GM12878 (cell line): Measurements from ENCODE around the gene ACTMAP. TPM values are rescaled to one million over a fixed set of nuclear protein-coding genes. Genes with fewer than 3 reads are reported as not detected.

Source experiments
- ATAC-seq: fragments of 200-7000 bp; cut with Tn5 transposase; 3 replicates; pipeline ENCODE4 v1.9.1; 2020; ENCODE audit warnings: mild to moderate bottlenecking, moderate library complexity
- BruUV-seq: library from RNA; stranded (reverse); fragments of 400-500 nt; replicated peaks from 2 replicates; lab custom pipeline; 2021; lab: Mats Ljungman, UMichigan
- CTCF ChIA-PET: fragments of 300-600 bp; sonication (Branson Sonifier 250); formaldehyde crosslinking; extraction: SDS; loops from one replicate; lab custom pipeline; 2021; ENCODE audit warnings: inconsistent platforms; lab: Yijun Ruan, JAX
- POLR2A ChIA-PET: fragments of 350-600 bp; formaldehyde crosslinking; extraction: SDS; loops from one replicate; lab custom pipeline; 2021; ENCODE audit warnings: inconsistent platforms; lab: Charles Lee
- RAD21 ChIA-PET: fragments of 300-600 bp; sonication (Branson Sonifier 250); formaldehyde crosslinking; loops from one replicate; lab custom pipeline; 2023; ENCODE audit warnings: antibody characterized with exemption; ENCODE audit not compliant: unreplicated experiment; lab: Charles Lee
- SMC1A ChIA-PET: fragments of 300-600 bp; sonication (Branson Sonifier 250); formaldehyde crosslinking; loops from one replicate; lab custom pipeline; 2023; ENCODE audit not compliant: unreplicated experiment, uncharacterized antibody; lab: Charles Lee
- DNase-seq: peaks from one replicate; pipeline ENCODE4 v3.0.0-alpha.2; 2011; ENCODE audit warnings: low read depth, low spot score
- FAIRE-seq: peaks from 3 replicates; lab custom pipeline; 2011; peaks lifted over from hg19 to GRCh38; lab: Jason Lieb, UNC
- H2AFZ ChIP-seq: 2 replicates; pipeline ENCODE4 v1.6.0; 2011; ENCODE audit warnings: low read depth, low read length, control low read depth; ENCODE audit not compliant: control insufficient read depth
- H3K27ac ChIP-seq: 2 replicates; pipeline ENCODE4 v1.5.1; 2011; ENCODE audit warnings: control low read depth; ENCODE audit not compliant: control insufficient read depth, insufficient read depth
- H3K27me3 ChIP-seq, 2 experiments: replicated peaks in 1 of 2; 2 replicates each; pipeline versions ENCODE4 v1.6.0 to v1.6.1; 2011; ENCODE audit warnings: low read length in 1 of 2; ENCODE audit not compliant: control insufficient read depth in 2 of 2, insufficient read depth in 2 of 2
- H3K36me3 ChIP-seq, 2 experiments: 2 replicates each; pipeline ENCODE4 v1.5.1; 2011; ENCODE audit warnings: low read length in 1 of 2; ENCODE audit not compliant: control insufficient read depth in 2 of 2, insufficient read depth in 2 of 2
- H3K4me1 ChIP-seq: 2 replicates; pipeline ENCODE4 v1.6.1; 2011; ENCODE audit warnings: mild to moderate bottlenecking, low read length, moderate library complexity, mixed read lengths; ENCODE audit not compliant: control insufficient read depth, insufficient read depth
- H3K4me2 ChIP-seq: 2 replicates; pipeline ENCODE4 v1.6.0; 2011; ENCODE audit warnings: control low read depth; ENCODE audit not compliant: control insufficient read depth, insufficient read depth
- H3K4me3 ChIP-seq: fragments of 200-600 bp; sonication (generic); 2 replicates; pipeline ENCODE4 v1.5.1; 2016
- H3K79me2 ChIP-seq: 2 replicates; pipeline ENCODE4 v1.6.0; 2011; ENCODE audit warnings: low read length; ENCODE audit not compliant: control insufficient read depth, insufficient read depth
- H3K9ac ChIP-seq: 2 replicates; pipeline ENCODE4 v1.8.0; 2011; ENCODE audit warnings: low read length, control low read depth, mixed read lengths; ENCODE audit not compliant: control insufficient read depth, insufficient read depth
- H3K9me3 ChIP-seq: replicated peaks from 3 replicates; pipeline ENCODE4 v1.5.1; 2011; ENCODE audit warnings: mild to moderate bottlenecking, low read length; ENCODE audit not compliant: control insufficient read depth, insufficient read depth
- H4K20me1 ChIP-seq: 2 replicates; pipeline ENCODE4 v1.6.0; 2011; ENCODE audit not compliant: control insufficient read depth, insufficient read depth
- BMI1 ChIP-seq: fragments of 450-650 bp; IDR thresholded peaks from 2 replicates; pipeline ENCODE4 v1.6.1; 2016; ENCODE audit warnings: mild to moderate bottlenecking, moderate library complexity, borderline replicate concordance
- FOS ChIP-seq: IDR thresholded peaks from 3 replicates; pipeline ENCODE4 v1.6.1; 2011; ENCODE audit warnings: borderline replicate concordance; ENCODE audit not compliant: insufficient read length; ENCODE audit errors: extremely low read depth
- MEF2A ChIP-seq: IDR thresholded peaks from 2 replicates; pipeline ENCODE4 v1.6.1; 2011; ENCODE audit warnings: low read depth, mild to moderate bottlenecking, low read length, moderate library complexity; ENCODE audit not compliant: insufficient read depth
- MTA2 ChIP-seq: fragments of 450-650 bp; IDR thresholded peaks from 2 replicates; pipeline ENCODE4 v1.6.1; 2016; ENCODE audit warnings: low read depth, mild to moderate bottlenecking, moderate library complexity
- NFXL1 ChIP-seq: fragments of 450-650 bp; IDR thresholded peaks from 2 replicates; pipeline ENCODE4 v1.6.1; 2017; ENCODE audit warnings: antibody characterized with exemption, mild to moderate bottlenecking, borderline replicate concordance
- RFX5 ChIP-seq: IDR thresholded peaks from 2 replicates; pipeline ENCODE4 v1.6.1; 2011; ENCODE audit warnings: low read depth, low read length, improper control_type of control experiment
- SIN3A ChIP-seq: IDR thresholded peaks from 2 replicates; pipeline ENCODE4 v1.6.1; 2012; ENCODE audit warnings: low read depth, low read length, improper control_type of control experiment
- STAT3 ChIP-seq: IDR thresholded peaks from 2 replicates; pipeline ENCODE4 v1.6.1; 2011; ENCODE audit warnings: low read depth, low read length, improper control_type of control experiment
- WGBS: methylation state at CpG from one replicate; pipeline ENCODE4 v1.1.6; 2016; ENCODE audit warnings: low lambda C conversion rate; ENCODE audit not compliant: insufficient replicate concordance, insufficient coverage; ENCODE audit errors: missing lambda C conversion rate; 5-methylcytosine and 5-hydroxymethylcytosine counted together
- in situ Hi-C: fragments of 300-500 bp; cut with MboI; formaldehyde crosslinking; loops from 9 replicates; pipeline ENCODE4 v1.14.3; 2018; ENCODE audit warnings: mixed read lengths
- intact Hi-C: fragments of 100-400 bp; cut with micrococcal nuclease; formaldehyde crosslinking; loops from one replicate; pipeline ENCODE4 v1.14.2; 2022; ENCODE audit not compliant: unreplicated experiment
- polyA plus RNA-seq, 11 experiments: library from polyadenylated mRNA; depleted of rRNA in 4 of 11; unstranded in 6 of 11; stranded (reverse) in 5 of 11; fragments of >200 nt; fragmentation: Nextera tagmentation in 4 of 11; fragmentation: Illumina TruSeq in 1 of 11; extraction: Ambion mirVana in 4 of 11; extraction: Trizol in 1 of 11; gene quantifications; 1 replicate in 1 of 11; 2 replicates in 10 of 11; pipeline versions ENCODE4 v1.2.1 to v1.2.3, GENCODE V29; 2011 to 2016; ENCODE audit warnings: inconsistent platforms in 2 of 11, missing spikeins in 2 of 11, low read depth in 1 of 11
- small RNA-seq: library from RNA; depleted of rRNA; stranded (forward); fragments of <200 nt; gene quantifications from one replicate; pipeline ENCODE3, GENCODE V24; 2014
- total RNA-seq, 4 experiments: library from RNA; depleted of rRNA in 3 of 4; stranded (reverse); fragments of >200 nt in 3 of 4; fragmentation: Illumina TruSeq in 1 of 4; extraction: Trizol in 1 of 4; gene quantifications; 2 replicates each; pipeline versions ENCODE4 v1.2.1 to v1.2.3, GENCODE V29; 2013 to 2021
- TF ChIP-seq, protein P1 (sequence below): fragments of 450-650 bp; IDR thresholded peaks from 2 replicates; pipeline ENCODE4 v1.6.1; 2016; ENCODE audit warnings: mild to moderate bottlenecking
- TF ChIP-seq, protein P2 (sequence below): IDR thresholded peaks from 2 replicates; pipeline ENCODE4 v1.6.1; 2012; ENCODE audit warnings: low read depth, low read length, improper control_type of control experiment

ACTMAP gene
- total and polyA plus RNA-seq, 10 of the 15 experiments (the other 5 are each of a cell fraction or from before 2014, with no cell fraction given) = 3.0 to 26.2 (median 11.1) TPM

DNA sequence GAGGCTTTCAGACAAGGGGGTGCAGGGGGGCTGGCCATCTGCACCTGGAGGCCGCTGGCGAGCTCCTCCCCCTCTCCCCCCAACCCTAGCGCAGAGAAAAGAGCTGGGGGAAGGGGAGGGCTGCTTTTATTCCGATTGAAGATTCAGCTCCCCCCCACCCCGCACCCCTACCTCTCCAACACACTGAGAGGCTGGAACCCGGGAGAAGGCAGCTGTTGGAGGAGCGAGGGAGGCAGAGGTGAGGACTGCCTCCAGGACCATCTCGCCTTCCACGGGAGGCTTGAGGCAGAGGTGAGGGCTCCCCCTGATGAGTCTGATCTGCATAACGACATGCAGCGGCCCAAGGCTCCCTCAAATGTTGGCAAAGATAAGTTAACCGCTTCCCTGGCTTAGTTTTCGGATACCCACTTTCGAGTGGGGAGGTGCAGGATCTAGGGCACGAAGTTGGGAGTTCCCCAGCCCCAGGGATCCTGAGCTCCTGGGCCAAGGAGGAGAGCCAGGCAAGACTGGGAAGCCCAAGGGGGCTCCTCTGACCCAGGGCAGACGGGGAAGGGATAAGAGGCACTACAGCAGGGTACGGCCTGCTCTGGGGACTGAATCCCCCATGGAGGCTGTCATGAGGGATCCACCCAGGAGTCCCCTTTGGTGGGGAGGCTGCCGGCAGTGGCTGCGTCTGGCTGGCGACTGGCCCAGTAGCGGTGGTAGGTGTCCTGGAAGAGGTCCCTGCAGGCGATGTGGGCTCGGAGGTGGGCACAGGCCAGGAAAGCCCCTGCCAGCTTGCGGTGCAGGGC lies 58.7 kb downstream of the ACTMAP start:
- POLR2A ChIA-PET = interaction anchor here (1.3 to 1.9 kb wide), 5 partner anchors 22 to 87 kb away, joined by 6 to 10 read pairs (median 6); partner anchors contain the start of genes ACTMAP and SNRPA
- no TSS peak for BruUV-seq

More for the DNA sequence above, 58.7 kb downstream of the ACTMAP start:
- 92% methylated on average over 22 of the region's 24 CpGs for WGBS
- TF ChIP-seq MTA2 (no peak), MEF2A (no peak), STAT3 (no peak), FOS (no peak), RFX5 (no peak), SIN3A (no peak), BMI1 (no peak), NFXL1 (no peak)
- TF ChIP-seq, protein P1, sequence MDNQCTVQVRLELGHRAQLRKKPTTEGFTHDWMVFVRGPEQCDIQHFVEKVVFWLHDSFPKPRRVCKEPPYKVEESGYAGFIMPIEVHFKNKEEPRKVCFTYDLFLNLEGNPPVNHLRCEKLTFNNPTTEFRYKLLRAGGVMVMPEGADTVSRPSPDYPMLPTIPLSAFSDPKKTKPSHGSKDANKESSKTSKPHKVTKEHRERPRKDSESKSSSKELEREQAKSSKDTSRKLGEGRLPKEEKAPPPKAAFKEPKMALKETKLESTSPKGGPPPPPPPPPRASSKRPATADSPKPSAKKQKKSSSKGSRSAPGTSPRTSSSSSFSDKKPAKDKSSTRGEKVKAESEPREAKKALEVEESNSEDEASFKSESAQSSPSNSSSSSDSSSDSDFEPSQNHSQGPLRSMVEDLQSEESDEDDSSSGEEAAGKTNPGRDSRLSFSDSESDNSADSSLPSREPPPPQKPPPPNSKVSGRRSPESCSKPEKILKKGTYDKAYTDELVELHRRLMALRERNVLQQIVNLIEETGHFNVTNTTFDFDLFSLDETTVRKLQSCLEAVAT = peak; percentile 42; the same call in 1 of the 2 replicates
- TF ChIP-seq, protein P2, sequence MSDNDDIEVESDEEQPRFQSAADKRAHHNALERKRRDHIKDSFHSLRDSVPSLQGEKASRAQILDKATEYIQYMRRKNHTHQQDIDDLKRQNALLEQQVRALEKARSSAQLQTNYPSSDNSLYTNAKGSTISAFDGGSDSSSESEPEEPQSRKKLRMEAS = 0 out of 2 replicates have a peak, but pooled peaks have one; percentile 7
- TF ChIP-seq, all 136 proteins: peak for 2
- intact Hi-C loops (no loop called here), in situ Hi-C loops (no loop called here)
- Histone ChIP-seq H3K4me1 (peaks cover 26% of the 10 kb centered on the region), H3K9me3 (no peaks in the 10 kb centered on the region), H3K9ac (peak overlapping the region; percentile 69; the same call in 1 of the 2 replicates), H4K20me1 (no peaks in the 10 kb centered on the region), H3K27ac (no peak overlapping the region), H3K36me3 (no peaks in the 10 kb centered on the region; a peak in 1 of 4 replicates), H2AFZ (no peak overlapping the region), H3K27me3 (no peaks in the 10 kb centered on the region), H3K4me3 (no peak overlapping the region), H3K79me2 (no peaks in the 10 kb centered on the region), H3K4me2 (peak overlapping the region; percentile 95)
- RAD21 ChIA-PET = interaction anchor here (0.6 to 1.7 kb wide), 5 partner anchors 28 to 572 kb away, joined by 3 to 4 read pairs (median 4); partner anchors contain the start of genes ACTMAP, EGLN2 and SNRPA
- CTCF ChIA-PET = interaction anchor here (0.6 to 1.4 kb wide), 2 partner anchors 86 to 751 kb away, joined by 3 to 4 read pairs; partner anchors contain the start of gene RAB4B
- SMC1A ChIA-PET = interaction anchor here (0.8 to 1.3 kb wide), 2 partner anchors 115 to 128 kb away, joined by 3 to 4 read pairs; no protein-coding TSS in a partner anchor
- no peak for DNase-seq
- ATAC-seq = no peak
- no peak for FAIRE-seq

Small RNA genes lying within 50 kb of the gene (small RNA-seq; reads per million reads assigned to genes)
- gene RNU6-195P = not detected

Other genes with a start within 250 kb of the ACTMAP start
Only the 7 nearest of the 12 such genes appear.
- 1.5 and 3.1 TPM in 2 replicates for gene NUMBL, start 59.8 kb downstream of the ACTMAP start, total RNA-seq (2014; rRNA removed)
- gene NUMBL, start 59.8 kb downstream of the ACTMAP start, total RNA-seq (2014; rRNA removed; fragmentation: Illumina TruSeq; extraction: Trizol) = 1.1 and 1.2 TPM in 2 replicates
- 8.4 and 9.4 TPM in 2 replicates for gene NUMBL, start 59.8 kb downstream of the ACTMAP start, total RNA-seq (2021)
- 1.9 and 3.7 TPM in 2 replicates for gene NUMBL, start 59.8 kb downstream of the ACTMAP start, polyA plus RNA-seq (2011; rRNA removed)
- gene NUMBL, start 59.8 kb downstream of the ACTMAP start, polyA plus RNA-seq (2014; fragmentation: Illumina TruSeq; extraction: Trizol) = 1.4 and 1.7 TPM in 2 replicates
- gene NUMBL, start 59.8 kb downstream of the ACTMAP start, polyA plus RNA-seq (2014; fragmentation: Nextera tagmentation; extraction: Ambion mirVana) = under 1 TPM; 0.16 to 0.26 TPM
- gene NUMBL, start 59.8 kb downstream of the ACTMAP start, polyA plus RNA-seq (2014; rRNA removed) = 3.6 and 6.2 TPM in 2 replicates
- gene NUMBL, start 59.8 kb downstream of the ACTMAP start, polyA plus RNA-seq (2016; fragmentation: Nextera tagmentation; extraction: Ambion mirVana) = 1 to 10 TPM; 1.5 to 2.0 TPM
- 22.5 and 26.7 TPM in 2 replicates for gene COQ8B, start 33.6 kb downstream of the ACTMAP start, total RNA-seq (2014; rRNA removed)
- 13.2 and 13.6 TPM in 2 replicates for gene COQ8B, start 33.6 kb downstream of the ACTMAP start, total RNA-seq (2014; rRNA removed; fragmentation: Illumina TruSeq; extraction: Trizol)
- 30.4 and 38.8 TPM in 2 replicates for gene COQ8B, start 33.6 kb downstream of the ACTMAP start, total RNA-seq (2021)
- 16.9 and 30.1 TPM in 2 replicates for gene COQ8B, start 33.6 kb downstream of the ACTMAP start, polyA plus RNA-seq (2011; rRNA removed)
- 2.5 and 7.6 TPM in 2 replicates for gene COQ8B, start 33.6 kb downstream of the ACTMAP start, polyA plus RNA-seq (2014; fragmentation: Illumina TruSeq; extraction: Trizol)
- gene COQ8B, start 33.6 kb downstream of the ACTMAP start, polyA plus RNA-seq (2014; fragmentation: Nextera tagmentation; extraction: Ambion mirVana) = under 1 TPM; 0.39 to 0.57 TPM
- gene COQ8B, start 33.6 kb downstream of the ACTMAP start, polyA plus RNA-seq (2014; rRNA removed) = 34.8 and 37.1 TPM in 2 replicates
- gene COQ8B, start 33.6 kb downstream of the ACTMAP start, polyA plus RNA-seq (2016; fragmentation: Nextera tagmentation; extraction: Ambion mirVana) = 10 to 100 TPM; 16.5 to 17.2 TPM
- gene ITPKC, start 33.4 kb downstream of the ACTMAP start, total RNA-seq (2014; rRNA removed) = 4.7 and 5.3 TPM in 2 replicates
- 3.5 and 3.9 TPM in 2 replicates for gene ITPKC, start 33.4 kb downstream of the ACTMAP start, total RNA-seq (2014; rRNA removed; fragmentation: Illumina TruSeq; extraction: Trizol)
- gene ITPKC, start 33.4 kb downstream of the ACTMAP start, total RNA-seq (2021) = 6.3 and 6.5 TPM in 2 replicates
- 3.7 and 6.4 TPM in 2 replicates for gene ITPKC, start 33.4 kb downstream of the ACTMAP start, polyA plus RNA-seq (2011; rRNA removed)
- 1.7 and 3.3 TPM in 2 replicates for gene ITPKC, start 33.4 kb downstream of the ACTMAP start, polyA plus RNA-seq (2014; fragmentation: Illumina TruSeq; extraction: Trizol)
- gene ITPKC, start 33.4 kb downstream of the ACTMAP start, polyA plus RNA-seq (2014; fragmentation: Nextera tagmentation; extraction: Ambion mirVana) = under 1 TPM; 0.03 to 0.26 TPM
- gene ITPKC, start 33.4 kb downstream of the ACTMAP start, polyA plus RNA-seq (2014; rRNA removed) = 6.0 and 7.6 TPM in 2 replicates
- 1 to 10 TPM; 1.3 to 3.5 TPM for gene ITPKC, start 33.4 kb downstream of the ACTMAP start, polyA plus RNA-seq (2016; fragmentation: Nextera tagmentation; extraction: Ambion mirVana)
- gene SNRPA, start 726 bp upstream of the ACTMAP start, total RNA-seq (2014; rRNA removed) = 260 and 299 TPM in 2 replicates
- 130 and 137 TPM in 2 replicates for gene SNRPA, start 726 bp upstream of the ACTMAP start, total RNA-seq (2014; rRNA removed; fragmentation: Illumina TruSeq; extraction: Trizol)
- 186 and 196 TPM in 2 replicates for gene SNRPA, start 726 bp upstream of the ACTMAP start, total RNA-seq (2021)
- gene SNRPA, start 726 bp upstream of the ACTMAP start, polyA plus RNA-seq (2011; rRNA removed) = 115 and 219 TPM in 2 replicates
- gene SNRPA, start 726 bp upstream of the ACTMAP start, polyA plus RNA-seq (2014; fragmentation: Illumina TruSeq; extraction: Trizol) = 164 and 166 TPM in 2 replicates
- gene SNRPA, start 726 bp upstream of the ACTMAP start, polyA plus RNA-seq (2014; fragmentation: Nextera tagmentation; extraction: Ambion mirVana) = 10 to 100 TPM; 14.8 to 32.8 TPM
- gene SNRPA, start 726 bp upstream of the ACTMAP start, polyA plus RNA-seq (2014; rRNA removed) = 297 and 367 TPM in 2 replicates
- gene SNRPA, start 726 bp upstream of the ACTMAP start, polyA plus RNA-seq (2016; fragmentation: Nextera tagmentation; extraction: Ambion mirVana) = 100 to 1,000 TPM; 241 to 257 TPM
- 0.33 and 0.40 TPM in 2 replicates for gene MIA, start 25.0 kb upstream of the ACTMAP start, total RNA-seq (2014; rRNA removed)
- not detected in 2 replicates for gene MIA, start 25.0 kb upstream of the ACTMAP start, total RNA-seq (2014; rRNA removed; fragmentation: Illumina TruSeq; extraction: Trizol)
- gene MIA, start 25.0 kb upstream of the ACTMAP start, total RNA-seq (2021) = 0.92 TPM in 1 of 2 replicates, not detected in the other
- 0.16 and 0.39 TPM in 2 replicates for gene MIA, start 25.0 kb upstream of the ACTMAP start, polyA plus RNA-seq (2011; rRNA removed)
- gene MIA, start 25.0 kb upstream of the ACTMAP start, polyA plus RNA-seq (2014; fragmentation: Illumina TruSeq; extraction: Trizol) = not detected in 2 replicates
- gene MIA, start 25.0 kb upstream of the ACTMAP start, polyA plus RNA-seq (2014; fragmentation: Nextera tagmentation; extraction: Ambion mirVana) = 1 to 10 TPM; 1.4 to 1.6 TPM
- 0.36 TPM in 1 of 2 replicates, not detected in the other for gene MIA, start 25.0 kb upstream of the ACTMAP start, polyA plus RNA-seq (2014; rRNA removed)
- 1 to 10 TPM; 1.6 to 2.7 TPM for gene MIA, start 25.0 kb upstream of the ACTMAP start, polyA plus RNA-seq (2016; fragmentation: Nextera tagmentation; extraction: Ambion mirVana)
- gene RAB4B, start 27.8 kb upstream of the ACTMAP start, total RNA-seq (2014; rRNA removed) = 27.8 and 30.4 TPM in 2 replicates
- gene RAB4B, start 27.8 kb upstream of the ACTMAP start, total RNA-seq (2014; rRNA removed; fragmentation: Illumina TruSeq; extraction: Trizol) = 9.8 and 11.5 TPM in 2 replicates
- gene RAB4B, start 27.8 kb upstream of the ACTMAP start, total RNA-seq (2021) = 32.9 and 38.2 TPM in 2 replicates
- 14.9 and 25.1 TPM in 2 replicates for gene RAB4B, start 27.8 kb upstream of the ACTMAP start, polyA plus RNA-seq (2011; rRNA removed)
- gene RAB4B, start 27.8 kb upstream of the ACTMAP start, polyA plus RNA-seq (2014; fragmentation: Illumina TruSeq; extraction: Trizol) = 3.5 and 13.7 TPM in 2 replicates
- 1 to 10 TPM in 1 of 2 experiments, under 1 TPM in 1; 0.60 to 3.2 TPM for gene RAB4B, start 27.8 kb upstream of the ACTMAP start, polyA plus RNA-seq (2014; fragmentation: Nextera tagmentation; extraction: Ambion mirVana)
- gene RAB4B, start 27.8 kb upstream of the ACTMAP start, polyA plus RNA-seq (2014; rRNA removed) = 43.1 and 51.5 TPM in 2 replicates
- gene RAB4B, start 27.8 kb upstream of the ACTMAP start, polyA plus RNA-seq (2016; fragmentation: Nextera tagmentation; extraction: Ambion mirVana) = 10 to 100 TPM; 47.9 to 50.0 TPM
- 80.9 and 91.8 TPM in 2 replicates for gene EGLN2, start 48.7 kb upstream of the ACTMAP start, total RNA-seq (2014; rRNA removed)
- gene EGLN2, start 48.7 kb upstream of the ACTMAP start, total RNA-seq (2014; rRNA removed; fragmentation: Illumina TruSeq; extraction: Trizol) = 57.7 and 62.5 TPM in 2 replicates
- 89.3 and 90.9 TPM in 2 replicates for gene EGLN2, start 48.7 kb upstream of the ACTMAP start, total RNA-seq (2021)
- 20.1 and 35.1 TPM in 2 replicates for gene EGLN2, start 48.7 kb upstream of the ACTMAP start, polyA plus RNA-seq (2011; rRNA removed)
- 20.3 and 49.6 TPM in 2 replicates for gene EGLN2, start 48.7 kb upstream of the ACTMAP start, polyA plus RNA-seq (2014; fragmentation: Illumina TruSeq; extraction: Trizol)
- gene EGLN2, start 48.7 kb upstream of the ACTMAP start, polyA plus RNA-seq (2014; fragmentation: Nextera tagmentation; extraction: Ambion mirVana) = 10 to 100 TPM in 1 of 2 experiments, 1 to 10 TPM in 1; 8.6 to 34.9 TPM
- 88.6 and 94.4 TPM in 2 replicates for gene EGLN2, start 48.7 kb upstream of the ACTMAP start, polyA plus RNA-seq (2014; rRNA removed)
- 10 to 100 TPM; 71.1 to 93.0 TPM for gene EGLN2, start 48.7 kb upstream of the ACTMAP start, polyA plus RNA-seq (2016; fragmentation: Nextera tagmentation; extraction: Ambion mirVana)